Stomach (tissue), 4 donors: ENCODE results near the gene SLC3A2.

Source experiments
- EP300 ChIP-seq: sonication (generic); formaldehyde crosslinking; IDR thresholded peaks from one replicate; pipeline ENCODE4 v1.6.1; 2017; ENCODE audit warnings: antibody characterized with exemption
- POLR2A ChIP-seq, 4 donors: fragments of 450-650 bp; IDR thresholded peaks; one replicate each; pipeline ENCODE4 v1.6.1; 2016; ENCODE audit warnings: antibody characterized with exemption in 4 of 4, control low read depth in 2 of 4, mild to moderate bottlenecking in 1 of 4, moderate library complexity in 1 of 4
- POLR2AphosphoS5 ChIP-seq, 3 donors: sonication (generic); formaldehyde crosslinking; IDR thresholded peaks; one replicate each; pipeline ENCODE4 v1.6.1; 2016; ENCODE audit warnings: antibody characterized with exemption in 3 of 3
- TF ChIP-seq, protein P1 (sequence below), 7 experiments: fragments of 450-650 bp in 4 of 7; fragments of 200-600 bp in 3 of 7; sonication (generic) in 3 of 7; IDR thresholded peaks; one replicate each; pipeline ENCODE4 v1.5.1; 2016 to 2019; ENCODE audit warnings: antibody characterized with exemption in 7 of 7, control low read depth in 2 of 7, mild to moderate bottlenecking in 1 of 7

DNA sequence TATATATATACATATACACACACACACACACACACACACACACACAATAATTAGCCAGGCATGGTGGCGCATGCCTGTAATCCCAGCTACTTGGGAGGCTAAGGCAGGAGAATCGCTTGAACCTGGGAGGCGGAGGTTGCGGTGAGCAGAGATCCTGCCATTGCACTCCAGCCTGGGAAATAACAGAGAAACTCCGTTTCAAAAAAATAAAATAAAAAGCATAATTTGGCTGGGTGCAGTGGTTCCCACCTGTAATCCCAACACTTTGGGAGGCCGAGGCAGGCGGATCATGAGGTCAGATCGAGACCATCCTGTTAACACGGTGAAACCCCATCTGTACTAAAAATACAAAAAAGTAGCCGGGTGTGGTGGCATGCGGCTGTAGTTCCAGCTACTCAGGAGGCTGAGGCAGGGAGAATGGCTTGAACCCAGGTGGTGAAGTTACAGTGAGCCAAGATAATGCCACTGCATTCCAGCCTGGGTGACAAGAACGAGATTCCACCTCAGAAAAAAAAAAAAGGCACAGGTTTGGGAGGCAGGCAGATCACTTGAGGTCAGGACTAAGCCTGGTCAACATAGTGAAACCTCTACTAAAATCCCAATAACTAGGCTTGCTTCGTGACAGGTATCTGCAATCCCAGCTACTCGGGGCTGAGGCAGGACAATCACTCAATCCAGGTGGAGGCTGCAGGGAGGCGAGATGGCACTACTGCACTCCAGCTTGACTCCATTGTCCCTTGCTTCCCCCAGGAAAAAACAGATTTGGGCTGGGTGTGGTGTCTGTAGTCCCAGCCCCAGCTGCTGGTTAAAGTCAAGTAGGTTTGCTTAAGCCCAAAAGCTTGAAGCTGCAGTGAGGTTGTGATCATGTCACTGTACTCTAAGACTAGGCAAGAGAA is 29.5 kb upstream of the SLC3A2 start:
- TF ChIP-seq, protein P1, sequence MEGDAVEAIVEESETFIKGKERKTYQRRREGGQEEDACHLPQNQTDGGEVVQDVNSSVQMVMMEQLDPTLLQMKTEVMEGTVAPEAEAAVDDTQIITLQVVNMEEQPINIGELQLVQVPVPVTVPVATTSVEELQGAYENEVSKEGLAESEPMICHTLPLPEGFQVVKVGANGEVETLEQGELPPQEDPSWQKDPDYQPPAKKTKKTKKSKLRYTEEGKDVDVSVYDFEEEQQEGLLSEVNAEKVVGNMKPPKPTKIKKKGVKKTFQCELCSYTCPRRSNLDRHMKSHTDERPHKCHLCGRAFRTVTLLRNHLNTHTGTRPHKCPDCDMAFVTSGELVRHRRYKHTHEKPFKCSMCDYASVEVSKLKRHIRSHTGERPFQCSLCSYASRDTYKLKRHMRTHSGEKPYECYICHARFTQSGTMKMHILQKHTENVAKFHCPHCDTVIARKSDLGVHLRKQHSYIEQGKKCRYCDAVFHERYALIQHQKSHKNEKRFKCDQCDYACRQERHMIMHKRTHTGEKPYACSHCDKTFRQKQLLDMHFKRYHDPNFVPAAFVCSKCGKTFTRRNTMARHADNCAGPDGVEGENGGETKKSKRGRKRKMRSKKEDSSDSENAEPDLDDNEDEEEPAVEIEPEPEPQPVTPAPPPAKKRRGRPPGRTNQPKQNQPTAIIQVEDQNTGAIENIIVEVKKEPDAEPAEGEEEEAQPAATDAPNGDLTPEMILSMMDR (IDR thresholded peaks at IDR 0.05): no peak
- TF ChIP-seq POLR2AphosphoS5 (IDR thresholded peaks at IDR 0.05) (no peak), POLR2A (IDR thresholded peaks at IDR 0.05) (no peak), EP300 (no peak)
